Ishikawa (cell line): ENCODE measurements around the gene MYO1E.

Source experiments
- CEBPB ChIP-seq: IDR thresholded peaks from 2 replicates; pipeline ENCODE4 v1.6.1; 2012
- CREB1 ChIP-seq: IDR thresholded peaks from 2 replicates; pipeline ENCODE4 v1.6.1; 2012; ENCODE audit warnings: low read depth
- EGR1 ChIP-seq: IDR thresholded peaks from 2 replicates; pipeline ENCODE4 v1.6.1; 2012
- EP300 ChIP-seq: IDR thresholded peaks from 2 replicates; pipeline ENCODE4 v1.6.1; 2012; ENCODE audit warnings: borderline replicate concordance
- FOXM1 ChIP-seq: IDR thresholded peaks from 2 replicates; pipeline ENCODE4 v1.6.1; 2012; ENCODE audit warnings: low read depth, borderline replicate concordance
- MAX ChIP-seq: IDR thresholded peaks from 2 replicates; pipeline ENCODE4 v1.6.1; 2012
- NFIC ChIP-seq: IDR thresholded peaks from 2 replicates; pipeline ENCODE4 v1.6.1; 2012
- RAD21 ChIP-seq: IDR thresholded peaks from 2 replicates; pipeline ENCODE4 v1.6.1; 2012; ENCODE audit warnings: low read depth
- REST ChIP-seq: IDR thresholded peaks from 2 replicates; pipeline ENCODE4 v1.6.1; 2012; ENCODE audit warnings: low read depth, mild to moderate bottlenecking
- TAF1 ChIP-seq: IDR thresholded peaks from 2 replicates; pipeline ENCODE4 v1.6.1; 2012; ENCODE audit warnings: low read depth, mild to moderate bottlenecking
- TCF12 ChIP-seq: IDR thresholded peaks from 2 replicates; pipeline ENCODE4 v1.6.1; 2012; ENCODE audit warnings: low read depth
- TEAD4 ChIP-seq: IDR thresholded peaks from 2 replicates; pipeline ENCODE4 v1.6.1; 2012
- USF1 ChIP-seq: IDR thresholded peaks from 2 replicates; pipeline ENCODE4 v1.6.1; 2012
- YY1 ChIP-seq: IDR thresholded peaks from 2 replicates; pipeline ENCODE4 v1.6.1; 2012; ENCODE audit warnings: low read depth
- ZBTB7A ChIP-seq: IDR thresholded peaks from 2 replicates; pipeline ENCODE4 v1.6.1; 2012; ENCODE audit warnings: low read depth

Gene MYO1E

GRCh38 chr15:59406446-59406845 is 33.8 kb upstream of the MYO1E start:
- TF ChIP-seq CREB1 (no peak), FOXM1 (no peak), EGR1 (no peak), CEBPB (no peak), TEAD4 (no peak), MAX (no peak), USF1 (no peak), TAF1 (no peak)

GRCh38 chr15:59405079-59405478 is 32.4 kb upstream of the MYO1E start:
- TF ChIP-seq EP300, result no peak
- no peak for TF ChIP-seq ZBTB7A

- TF ChIP-seq TAF1 (no peak), USF1 (no peak), FOXM1 (no peak), MAX (no peak), EP300 (no peak), NFIC (no peak), TEAD4 (no peak), ZBTB7A (no peak), YY1 (no peak), CEBPB (no peak), CREB1 (no peak), REST (no peak), TCF12 (no peak), EGR1 (no peak), RAD21 (no peak)
Observed at GRCh38 chr15:59401824-59402569, 29.3 kb upstream of the MYO1E start.

- TF ChIP-seq ZBTB7A, result no peak
Observed at GRCh38 chr15:59400103-59400813, 27.6 kb upstream of the MYO1E start.

- TF ChIP-seq CREB1 (no peak), TCF12 (no peak), CEBPB (no peak), USF1 (no peak)
Observed at GRCh38 chr15:59399465-59400102, 26.9 kb upstream of the MYO1E start.

- TF ChIP-seq REST (no peak), ZBTB7A (no peak), TCF12 (no peak), RAD21 (no peak), TAF1 (no peak), FOXM1 (no peak), EP300 (no peak), MAX (no peak), CREB1 (no peak), EGR1 (no peak), TEAD4 (no peak), YY1 (no peak), CEBPB (no peak), NFIC (no peak), USF1 (no peak)
Observed at GRCh38 chr15:59398220-59398619, 25.5 kb upstream of the MYO1E start.
